GM19193 (cell line): Measurements from ENCODE around the gene JAK1.

ENCODE experiments used
- POLR2A ChIP-seq: IDR thresholded peaks from 4 replicates; pipeline ENCODE4 v1.6.1; 2011; ENCODE audit not compliant: insufficient read depth, insufficient read length; ENCODE audit errors: extremely low read depth

The JAK1 gene

DNA sequence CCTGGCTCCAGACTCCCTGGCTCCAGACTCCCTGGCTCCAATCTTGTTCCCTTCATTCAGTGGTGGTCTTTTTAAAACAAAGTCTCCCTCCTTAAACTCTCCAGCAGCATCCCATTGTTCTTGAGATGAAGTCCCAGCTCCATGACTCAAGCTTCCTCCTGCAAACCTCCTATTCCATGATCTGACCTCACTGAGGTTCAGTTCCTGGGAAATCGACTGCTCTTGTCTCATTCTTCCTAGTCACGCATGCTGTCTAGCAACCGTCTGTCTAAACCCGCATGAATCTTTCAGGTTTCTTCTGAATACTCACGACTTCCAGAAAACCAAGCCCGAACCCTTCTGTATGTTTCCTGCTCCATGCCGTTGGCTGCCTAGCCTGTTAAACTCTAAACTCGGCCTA lies 129.5 kb downstream of the JAK1 start:
- TF ChIP-seq POLR2A = no peak

GRCh38 chr1:64834734-64835133 lies 131.6 kb downstream of the JAK1 start:
- TF ChIP-seq POLR2A = no peak

GRCh38 chr1:64830030-64830651 lies 136.2 kb downstream of the JAK1 start:
- TF ChIP-seq POLR2A = no peak

DNA sequence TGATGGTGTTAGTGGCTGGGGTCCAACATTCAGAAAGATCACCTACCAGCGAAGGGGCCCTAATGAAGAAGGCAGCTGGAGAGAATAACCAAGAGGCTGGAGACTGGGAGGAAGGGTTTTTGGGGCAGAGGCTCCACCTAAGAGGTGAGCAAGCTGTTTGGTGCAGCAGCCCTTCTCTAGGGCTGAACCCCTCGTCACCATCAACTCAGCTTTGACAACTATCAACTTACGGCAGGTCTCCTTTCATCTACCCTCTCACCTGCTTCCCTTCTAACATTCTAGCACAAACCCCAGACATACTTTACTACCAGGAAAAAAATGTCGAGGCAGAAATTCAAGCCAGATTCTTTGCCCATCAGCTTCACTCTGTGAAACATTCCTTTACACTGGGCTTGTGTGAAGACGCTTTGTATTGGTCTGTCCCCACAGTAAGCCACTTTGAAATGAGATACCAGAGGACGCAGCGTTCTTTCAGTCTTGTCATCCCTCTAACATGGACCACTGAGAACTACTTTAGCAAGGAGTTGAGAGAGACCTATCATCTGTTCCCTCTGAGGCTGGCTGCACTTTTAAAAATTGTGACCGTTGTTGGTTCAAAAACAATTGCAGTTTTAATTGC lies 136.8 kb downstream of the JAK1 start:
- TF ChIP-seq POLR2A = no peak

DNA sequence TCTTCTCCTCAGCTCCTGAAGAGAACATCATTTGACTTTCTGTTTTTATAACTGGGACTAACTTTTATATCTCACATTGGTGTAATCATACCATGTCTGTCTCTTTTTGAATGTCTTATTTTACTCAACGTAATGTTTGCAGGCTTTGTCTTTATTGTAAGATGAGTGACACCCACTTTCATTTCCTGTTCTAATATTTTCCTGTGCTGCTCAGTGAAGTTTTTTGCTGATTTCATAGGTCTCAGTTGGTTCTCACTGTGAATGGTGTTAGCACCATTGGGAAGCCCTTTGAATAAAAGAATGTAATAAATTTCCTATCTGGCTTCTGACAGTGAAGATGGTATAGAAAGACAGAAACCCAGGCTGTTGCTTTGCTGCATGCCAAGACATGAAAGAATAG lies 137.5 kb downstream of the JAK1 start:
- no peak for TF ChIP-seq POLR2A

DNA sequence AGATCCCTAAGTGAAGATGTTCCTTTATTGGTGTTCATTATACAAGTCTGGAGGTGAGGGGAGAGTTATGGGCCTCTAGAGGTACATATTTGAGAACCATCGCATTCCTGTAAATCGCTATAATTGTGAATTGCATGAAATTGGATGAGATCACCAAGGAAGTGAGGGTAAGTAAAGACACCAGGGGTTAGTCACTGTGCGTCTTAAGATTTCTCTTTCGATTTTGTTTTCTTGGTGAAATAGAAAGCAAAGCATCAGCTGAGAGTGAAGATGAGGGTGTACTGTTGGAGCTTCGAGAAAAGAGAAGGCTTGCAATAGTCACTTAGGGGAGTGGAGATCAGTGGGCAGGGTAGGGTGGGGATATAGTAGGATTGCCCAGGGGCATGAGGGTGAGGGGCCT lies 139.4 kb downstream of the JAK1 start:
- no peak for TF ChIP-seq POLR2A

DNA sequence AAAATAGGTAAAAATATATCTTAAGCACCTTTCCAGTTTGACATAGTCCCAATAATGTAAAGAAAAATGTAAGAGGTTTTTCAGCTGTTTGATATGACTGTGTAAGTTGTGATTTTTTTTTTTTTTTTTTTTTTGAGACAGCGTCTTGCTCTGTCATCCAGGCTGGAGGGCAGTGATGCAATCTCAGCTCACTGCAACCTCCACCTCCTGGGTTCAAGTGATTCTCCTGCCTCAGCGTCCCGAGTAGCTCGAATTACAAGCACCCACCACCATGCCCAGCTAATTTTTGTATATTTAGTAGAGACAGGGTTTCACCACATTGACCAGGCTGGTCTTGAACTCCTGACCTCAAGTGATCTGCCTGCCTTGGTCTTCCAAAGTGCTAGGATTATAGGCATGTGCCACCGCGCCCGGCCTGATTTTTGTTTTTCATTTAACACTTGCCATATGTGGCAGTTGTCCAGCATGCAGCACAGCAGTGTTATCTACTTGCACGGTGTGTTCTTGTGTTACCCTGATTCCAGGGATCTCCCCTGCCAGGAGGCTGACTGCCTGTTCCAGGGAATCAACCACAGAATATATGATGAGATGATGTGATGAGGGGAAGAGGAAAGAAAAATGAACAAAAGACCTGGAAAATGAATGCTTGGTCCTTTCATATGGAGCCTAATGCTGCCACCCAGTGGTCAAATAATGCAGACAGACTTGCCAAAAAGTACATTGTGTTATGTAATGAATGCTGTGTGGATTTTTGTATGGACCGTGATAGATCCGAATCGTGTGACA lies 142.5 kb downstream of the JAK1 start:
- TF ChIP-seq POLR2A = no peak

GRCh38 chr1:64822621-64823020 lies 143.7 kb downstream of the JAK1 start:
- TF ChIP-seq POLR2A = no peak

GRCh38 chr1:64814427-64814826 lies 151.9 kb downstream of the JAK1 start:
- no peak for TF ChIP-seq POLR2A

DNA sequence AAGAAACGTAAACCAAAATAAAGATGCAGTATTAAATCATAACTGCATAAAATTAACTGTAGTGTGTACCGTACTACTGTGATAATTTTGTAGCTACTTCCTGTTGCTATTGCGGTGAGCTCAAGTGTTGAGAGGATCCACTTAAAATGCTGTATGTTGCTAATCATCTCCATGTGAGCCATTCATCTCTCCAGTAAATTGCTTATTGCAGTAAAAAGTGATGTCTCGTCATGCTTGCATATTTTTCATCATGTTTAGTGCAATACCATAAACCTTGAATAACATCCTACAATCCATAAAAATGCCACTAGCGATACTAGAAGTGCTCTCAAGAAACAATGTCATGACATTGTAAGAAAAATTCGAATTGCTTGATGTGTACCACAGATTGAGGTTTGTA lies 155.2 kb downstream of the JAK1 start:
- no peak for TF ChIP-seq POLR2A

GRCh38 chr1:64810001-64810400 lies 156.3 kb downstream of the JAK1 start:
- TF ChIP-seq POLR2A = no peak

DNA sequence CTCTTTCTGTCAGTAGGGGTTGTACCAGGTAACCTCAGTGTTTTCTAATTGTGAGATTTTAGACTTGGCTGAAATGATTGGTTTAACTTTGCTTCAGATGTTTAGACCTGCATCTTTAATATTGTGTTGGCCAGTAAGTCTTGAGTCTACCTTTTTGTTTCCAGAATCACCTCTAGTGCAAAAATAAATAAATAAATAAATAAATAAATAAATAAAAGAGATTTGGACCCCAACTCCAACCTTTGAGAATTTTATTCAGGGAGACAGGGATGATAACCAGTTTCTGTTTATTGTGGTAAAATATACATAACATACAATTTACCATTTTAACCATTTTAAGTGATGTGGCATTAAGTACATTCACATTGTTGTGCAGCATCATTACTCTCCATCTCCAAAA lies 157.0 kb downstream of the JAK1 start:
- no peak for TF ChIP-seq POLR2A

DNA sequence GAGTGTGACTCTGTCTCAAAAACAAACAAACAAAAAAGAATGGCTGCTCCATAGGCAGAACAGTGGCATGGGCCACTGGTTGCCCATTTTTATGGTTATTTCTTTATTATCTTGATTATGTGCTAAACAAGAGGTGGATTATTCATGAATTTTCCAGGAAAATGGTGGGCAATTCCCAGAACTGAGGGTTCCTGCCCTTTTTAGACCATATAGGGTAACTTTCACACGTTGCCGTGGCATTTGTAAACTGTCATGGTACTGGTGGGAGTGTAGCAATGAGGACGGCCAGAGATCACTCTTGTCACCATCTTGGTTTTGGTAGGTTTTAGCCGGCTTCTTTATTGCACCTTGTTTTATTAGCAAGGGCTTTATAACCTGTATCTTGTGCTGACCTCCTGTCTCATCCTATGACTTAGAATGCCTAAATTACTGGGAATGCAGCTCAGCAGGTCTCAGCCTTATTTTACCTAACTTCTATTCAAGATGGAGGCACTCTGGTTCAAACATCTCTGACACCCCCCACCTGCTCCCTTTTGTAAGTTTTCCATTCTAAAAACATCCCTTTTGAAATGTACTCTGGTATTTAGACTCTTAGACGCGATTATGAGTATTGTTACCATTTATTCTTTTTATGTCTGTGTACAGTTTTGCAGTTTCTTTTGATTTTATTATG lies 164.4 kb downstream of the JAK1 start:
- TF ChIP-seq POLR2A = no peak

DNA sequence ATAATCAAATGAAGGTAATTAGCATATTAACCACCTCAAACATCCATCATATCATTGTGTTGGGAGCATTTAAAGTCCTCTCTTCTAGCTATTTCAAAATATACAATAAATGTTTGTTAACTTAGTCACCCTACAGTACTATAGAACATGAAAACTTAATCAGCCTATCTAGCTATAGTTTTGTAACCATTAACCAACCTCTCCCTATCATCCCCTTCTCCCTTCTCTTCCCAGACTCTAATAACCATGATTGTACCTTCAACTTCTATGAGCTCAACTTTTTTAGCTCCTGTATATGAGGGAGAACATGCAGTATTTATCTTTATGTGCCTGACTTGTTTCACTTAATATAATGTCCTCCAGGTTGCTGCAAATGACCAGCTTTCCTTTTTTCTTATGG lies 167.5 kb downstream of the JAK1 start:
- no peak for TF ChIP-seq POLR2A

DNA sequence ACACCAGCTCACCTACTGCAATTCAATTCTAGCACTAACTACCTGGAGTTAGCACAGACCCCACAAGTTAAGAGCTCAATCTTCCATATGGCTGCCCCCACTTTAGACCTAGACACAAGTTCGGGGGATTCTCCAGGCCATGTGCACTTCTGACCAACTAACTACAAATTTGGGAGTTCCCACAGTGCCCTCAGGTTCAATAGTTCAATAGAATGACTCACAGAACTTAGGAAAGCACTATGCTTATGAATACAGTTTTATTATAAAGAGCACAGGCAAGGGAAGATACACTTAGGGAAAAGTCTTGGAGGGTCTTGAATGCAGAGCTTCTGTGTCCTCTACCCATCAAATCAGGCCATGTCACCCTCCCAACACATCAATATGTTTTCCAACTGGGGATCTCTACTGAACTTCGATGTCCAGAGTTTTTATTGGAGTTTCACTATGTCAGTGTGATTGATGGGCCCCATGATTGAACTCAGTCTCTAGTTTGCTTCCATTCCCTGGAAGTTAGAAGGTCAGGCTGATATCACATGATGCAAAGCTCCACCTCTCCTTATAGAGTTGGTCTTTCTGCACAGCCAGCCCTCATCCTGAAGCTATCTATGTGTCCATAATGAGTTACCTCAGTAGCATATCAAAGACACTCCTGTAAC lies 175.4 kb downstream of the JAK1 start:
- TF ChIP-seq POLR2A = no peak
